ENCODE data around the gene LMBR1.

The LMBR1 gene

DNA sequence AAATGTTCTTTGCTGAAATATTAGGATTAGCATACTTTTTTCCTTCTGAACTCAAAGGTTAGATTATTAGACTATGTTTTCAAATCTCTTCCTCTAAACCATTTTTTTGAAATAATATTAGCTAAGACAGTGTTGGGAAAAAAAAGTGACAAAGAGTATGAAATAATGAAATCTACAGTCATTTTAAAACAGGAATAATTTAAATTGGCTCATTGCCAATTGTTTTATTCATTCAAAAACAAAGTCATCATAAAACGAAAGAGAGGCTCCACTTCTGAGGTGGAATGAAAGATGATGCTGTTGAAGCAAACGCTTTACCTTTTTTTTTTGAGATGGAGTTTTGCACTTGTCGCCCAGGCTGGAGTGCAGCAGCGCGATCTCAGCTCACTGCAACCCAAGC lies 201.2 kb downstream of the LMBR1 start:
- Mint-ChIP-seq H3K4me3 (no peak overlapping the region), H3K27ac (no peak overlapping the region), H3K27me3 (no peaks in the 10 kb centered on the region), H3K4me1 (no peaks in the 10 kb centered on the region), H3K9me3 (peaks cover 9 to 23% of the 10 kb centered on the region in 2 donors)
- no peak for ATAC-seq
- no peak for DNase-seq

DNA sequence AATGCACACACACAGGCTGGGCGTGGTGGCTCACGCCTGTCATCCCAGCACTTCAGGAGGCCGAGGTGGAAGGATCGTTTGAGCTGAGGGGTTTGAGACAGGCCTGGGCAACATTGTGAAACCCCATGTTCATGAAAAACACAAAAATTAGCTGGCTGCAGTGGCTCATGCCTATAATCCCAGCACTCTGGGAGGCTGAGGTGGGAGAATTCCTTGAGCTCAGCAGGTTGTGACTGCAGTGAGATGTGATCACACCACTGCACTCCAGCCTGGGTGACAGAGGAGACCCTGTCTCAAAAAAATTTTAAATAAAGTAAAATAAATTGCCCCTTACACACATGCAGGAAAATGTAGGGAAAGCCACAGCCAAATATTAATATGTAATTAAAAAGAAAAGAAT lies 208.3 kb downstream of the LMBR1 start:
- no peaks in the 10 kb centered on the region for H3K27me3 Mint-ChIP-seq

DNA sequence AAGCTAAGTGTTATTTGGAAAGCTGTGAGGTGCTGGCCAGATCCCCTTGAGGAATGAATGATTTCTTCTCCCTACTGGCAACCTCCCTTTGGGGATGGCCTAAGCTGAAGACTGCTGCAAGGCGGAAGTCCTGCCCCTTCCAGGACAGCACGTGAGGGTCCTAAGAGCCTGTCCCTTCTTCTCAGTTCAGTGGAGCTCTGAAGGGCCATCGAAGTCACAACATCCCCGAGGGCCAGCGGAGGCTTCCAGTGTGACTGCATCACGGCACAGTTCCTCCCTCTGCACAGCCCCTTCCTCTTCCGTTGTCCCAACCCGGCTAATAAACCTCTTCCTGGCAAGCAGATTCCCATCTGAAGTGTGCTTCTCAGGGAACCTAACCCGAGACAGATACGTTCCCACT lies 208.7 kb downstream of the LMBR1 start:
- no peaks in the 10 kb centered on the region for H3K27me3 Mint-ChIP-seq

More for the DNA sequence above, 208.3 kb downstream of the LMBR1 start:
- DNase-seq (no peak), ATAC-seq (no peak)
- H3K9me3 Mint-ChIP-seq, result no peaks in the 10 kb centered on the region
- H3K27ac Mint-ChIP-seq, result peak overlapping the region in 1 of 2 donors; percentile 65
- H3K4me1 Mint-ChIP-seq, result no peaks in the 10 kb centered on the region
- no peak overlapping the region for H3K4me3 Mint-ChIP-seq

DNA sequence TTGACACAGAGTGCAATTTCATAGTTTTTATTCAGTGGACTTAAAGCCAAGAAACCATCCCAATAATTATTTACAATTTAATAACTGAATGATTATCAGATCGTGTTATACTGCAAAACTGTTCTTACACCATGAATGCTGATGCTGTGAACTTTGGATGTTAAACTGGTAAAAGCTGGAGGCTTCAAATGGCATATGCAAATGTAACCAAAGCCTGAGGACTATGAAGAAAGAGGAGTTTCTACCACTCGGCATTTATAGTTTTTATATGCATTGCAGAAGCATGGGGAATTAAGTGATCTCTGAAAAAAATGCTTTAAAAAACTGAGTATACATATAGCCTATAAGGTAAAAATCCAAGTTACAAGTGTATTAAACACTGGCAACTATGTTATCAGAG lies 210.1 kb downstream of the LMBR1 start:
- H3K4me3 Mint-ChIP-seq, result no peak overlapping the region
- no peak for DNase-seq
- ATAC-seq, result no peak
- no peaks in the 10 kb centered on the region for H3K9me3 Mint-ChIP-seq
- no peak overlapping the region for H3K27ac Mint-ChIP-seq
- H3K27me3 Mint-ChIP-seq, result no peaks in the 10 kb centered on the region
- no peaks in the 10 kb centered on the region for H3K4me1 Mint-ChIP-seq

More for the DNA sequence above, 208.7 kb downstream of the LMBR1 start:
- H3K4me3 Mint-ChIP-seq, result no peak overlapping the region
- no peaks in the 10 kb centered on the region for H3K9me3 Mint-ChIP-seq
- H3K4me1 Mint-ChIP-seq, result no peaks in the 10 kb centered on the region
- ATAC-seq, result no peak
- H3K27ac Mint-ChIP-seq, result peak overlapping the region in 1 of 2 donors; percentile 65
- DNase-seq, result no peak

DNA sequence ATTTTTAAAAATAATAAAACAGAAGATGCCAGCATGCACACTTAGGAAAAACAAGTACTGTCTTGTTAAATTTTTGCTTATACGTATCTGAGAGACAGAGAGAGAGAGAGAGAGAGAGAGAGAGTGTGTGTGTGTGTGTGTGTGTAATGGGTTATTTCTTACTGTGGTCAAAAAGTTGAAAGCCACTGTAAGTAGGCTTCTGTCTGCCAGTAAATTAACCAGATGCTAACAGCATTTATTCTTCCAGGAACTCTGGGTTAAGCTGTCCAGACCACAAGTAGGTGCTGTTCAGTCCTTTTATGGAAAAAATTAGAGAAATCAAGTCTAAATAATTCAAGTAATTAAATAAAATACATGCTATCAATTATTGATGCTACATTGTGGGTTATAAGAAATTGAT lies 212.7 kb downstream of the LMBR1 start:
- ATAC-seq, result no peak
- H3K9me3 Mint-ChIP-seq, result no peaks in the 10 kb centered on the region
- H3K27me3 Mint-ChIP-seq, result no peaks in the 10 kb centered on the region
- H3K4me1 Mint-ChIP-seq, result no peaks in the 10 kb centered on the region
- DNase-seq, result no peak
- H3K4me3 Mint-ChIP-seq, result no peak overlapping the region
- no peak overlapping the region for H3K27ac Mint-ChIP-seq

DNA sequence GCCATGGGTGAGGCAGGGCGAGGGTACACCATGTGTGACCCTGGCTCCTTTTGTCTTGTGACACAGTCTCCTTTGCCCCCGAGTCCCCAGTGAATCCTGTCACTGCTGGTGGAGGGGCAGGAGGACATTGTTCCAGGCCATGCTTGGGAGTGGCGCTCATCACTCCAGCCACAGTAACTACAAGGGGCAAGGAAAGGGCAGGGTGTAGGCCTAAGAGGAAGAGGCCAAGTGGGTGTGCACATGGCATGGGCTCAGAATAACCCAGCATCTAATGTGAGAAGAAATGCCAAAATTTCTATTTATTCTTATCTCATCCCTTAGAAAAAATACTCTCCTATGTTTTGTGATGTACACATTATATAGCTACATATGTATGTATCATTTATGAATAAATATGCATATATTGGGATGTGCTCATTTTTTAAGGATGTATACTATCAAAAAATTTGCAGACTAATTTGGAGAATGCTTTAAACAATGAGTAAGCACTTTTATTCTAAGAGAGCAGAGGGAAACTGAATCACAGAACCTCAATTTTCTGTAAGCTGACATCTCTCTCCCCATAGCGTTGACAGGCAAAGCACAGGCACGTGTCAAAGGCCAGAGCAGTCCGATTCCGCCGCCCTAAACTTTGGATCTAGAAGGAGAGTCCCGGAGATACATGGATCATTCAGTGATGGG lies 215.5 kb downstream of the LMBR1 start:
- DNase-seq (no peak), ATAC-seq (no peak)
- no peaks in the 10 kb centered on the region for H3K4me1 Mint-ChIP-seq
- no peaks in the 10 kb centered on the region for H3K9me3 Mint-ChIP-seq
- no peak overlapping the region for H3K4me3 Mint-ChIP-seq
- H3K27me3 Mint-ChIP-seq, result no peaks in the 10 kb centered on the region
- H3K27ac Mint-ChIP-seq, result no peak overlapping the region

DNA sequence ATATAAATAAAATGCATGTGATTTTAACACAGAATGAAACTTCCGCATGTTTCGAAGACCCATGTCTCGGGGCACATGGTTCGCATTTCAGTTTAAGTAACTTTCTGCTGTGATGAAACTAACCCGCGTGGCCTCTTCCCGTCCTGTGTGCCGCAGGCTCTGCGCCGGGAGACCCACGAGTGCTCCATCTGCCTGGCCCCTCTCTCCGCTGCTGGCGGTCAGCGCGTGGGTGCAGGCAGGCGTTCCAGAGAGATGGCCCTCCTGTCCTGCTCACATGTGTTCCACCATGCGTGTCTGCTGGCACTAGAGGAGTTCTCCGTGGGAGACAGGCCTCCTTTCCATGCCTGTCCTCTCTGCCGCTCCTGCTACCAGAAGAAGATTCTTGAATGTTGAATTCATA lies 216.7 kb downstream of the LMBR1 start:
- Mint-ChIP-seq H3K27ac (no peak overlapping the region), H3K27me3 (no peaks in the 10 kb centered on the region), H3K4me1 (no peaks in the 10 kb centered on the region), H3K4me3 (no peak overlapping the region), H3K9me3 (no peaks in the 10 kb centered on the region)
- DNase-seq (no peak), ATAC-seq (no peak)

DNA sequence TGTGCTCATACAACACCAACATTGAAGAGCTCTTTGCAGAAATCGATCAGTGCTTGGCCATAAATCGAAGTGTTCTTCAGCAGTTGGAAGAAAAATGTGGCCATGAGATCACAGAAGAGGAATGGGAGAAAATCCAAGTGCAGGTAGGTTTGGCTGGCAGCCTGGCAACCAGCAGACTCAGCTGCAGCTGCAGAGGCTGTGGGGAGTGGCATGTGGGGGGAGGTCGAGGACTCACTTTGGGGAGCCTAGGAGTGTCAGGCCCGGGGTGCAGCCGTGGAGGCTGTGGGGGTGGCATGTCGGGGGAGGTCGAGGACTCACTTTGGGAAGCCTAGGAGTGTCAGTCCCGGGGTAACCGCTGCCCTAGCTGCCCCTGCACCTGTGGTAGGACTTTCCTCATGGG lies 217.3 kb downstream of the LMBR1 start:
- H3K9me3 Mint-ChIP-seq, result no peaks in the 10 kb centered on the region
- ATAC-seq, result no peak
- no peaks in the 10 kb centered on the region for H3K4me1 Mint-ChIP-seq
- no peak overlapping the region for H3K4me3 Mint-ChIP-seq
- H3K27ac Mint-ChIP-seq, result peak overlapping the region in 1 of 2 donors; percentile 15
- H3K27me3 Mint-ChIP-seq, result no peaks in the 10 kb centered on the region
- no peak for DNase-seq

DNA sequence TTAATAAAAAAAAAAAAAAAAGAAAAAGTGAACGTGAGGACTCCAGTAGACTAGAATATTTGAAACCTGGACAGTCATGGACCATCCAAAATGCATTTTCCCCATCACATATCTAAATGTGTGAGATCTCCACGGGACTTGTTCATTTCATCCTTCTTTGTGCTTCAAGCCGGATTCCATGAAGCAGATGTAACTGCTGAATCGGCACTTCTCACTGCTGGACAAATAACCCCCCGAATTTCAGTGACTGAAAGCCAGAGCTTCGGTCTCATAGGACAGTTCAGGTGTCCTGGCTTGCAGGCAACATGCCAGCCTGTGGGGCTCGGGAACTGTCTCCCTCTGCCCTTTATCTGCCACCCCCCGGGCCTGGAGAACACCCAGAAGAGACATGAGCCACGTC lies 219.1 kb downstream of the LMBR1 start:
- H3K4me3 Mint-ChIP-seq, result no peak overlapping the region
- no peaks in the 10 kb centered on the region for H3K4me1 Mint-ChIP-seq
- no peaks in the 10 kb centered on the region for H3K27me3 Mint-ChIP-seq
- H3K27ac Mint-ChIP-seq, result peak overlapping the region in 1 of 2 donors; percentile 78
- no peaks in the 10 kb centered on the region for H3K9me3 Mint-ChIP-seq
- ATAC-seq (no peak), DNase-seq (no peak)

DNA sequence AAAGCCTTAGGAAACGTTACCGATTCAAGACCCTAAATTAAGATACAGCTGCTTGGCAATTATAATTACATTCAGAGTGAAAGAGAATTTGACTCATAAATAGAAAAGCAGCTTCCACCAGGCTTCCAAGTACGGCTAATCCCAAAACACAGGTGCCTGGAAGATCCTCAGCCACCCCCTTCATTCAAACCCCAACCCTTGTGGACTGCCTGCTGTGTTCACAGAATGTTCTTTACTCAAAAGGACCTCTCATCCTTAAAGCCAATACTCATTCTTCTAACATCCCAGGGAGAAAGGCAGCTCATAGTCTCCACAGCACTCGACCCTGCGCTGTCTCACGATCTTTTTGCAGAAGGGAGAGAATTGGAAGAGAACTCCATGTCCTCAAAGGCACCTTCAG lies 219.5 kb downstream of the LMBR1 start:
- H3K9me3 Mint-ChIP-seq, result no peaks in the 10 kb centered on the region
- H3K27ac Mint-ChIP-seq, result peak overlapping the region in 1 of 2 donors; percentile 78
- DNase-seq, result no peak
- H3K4me3 Mint-ChIP-seq, result no peak overlapping the region
- H3K27me3 Mint-ChIP-seq, result no peaks in the 10 kb centered on the region
- no peak for ATAC-seq
- no peaks in the 10 kb centered on the region for H3K4me1 Mint-ChIP-seq

DNA sequence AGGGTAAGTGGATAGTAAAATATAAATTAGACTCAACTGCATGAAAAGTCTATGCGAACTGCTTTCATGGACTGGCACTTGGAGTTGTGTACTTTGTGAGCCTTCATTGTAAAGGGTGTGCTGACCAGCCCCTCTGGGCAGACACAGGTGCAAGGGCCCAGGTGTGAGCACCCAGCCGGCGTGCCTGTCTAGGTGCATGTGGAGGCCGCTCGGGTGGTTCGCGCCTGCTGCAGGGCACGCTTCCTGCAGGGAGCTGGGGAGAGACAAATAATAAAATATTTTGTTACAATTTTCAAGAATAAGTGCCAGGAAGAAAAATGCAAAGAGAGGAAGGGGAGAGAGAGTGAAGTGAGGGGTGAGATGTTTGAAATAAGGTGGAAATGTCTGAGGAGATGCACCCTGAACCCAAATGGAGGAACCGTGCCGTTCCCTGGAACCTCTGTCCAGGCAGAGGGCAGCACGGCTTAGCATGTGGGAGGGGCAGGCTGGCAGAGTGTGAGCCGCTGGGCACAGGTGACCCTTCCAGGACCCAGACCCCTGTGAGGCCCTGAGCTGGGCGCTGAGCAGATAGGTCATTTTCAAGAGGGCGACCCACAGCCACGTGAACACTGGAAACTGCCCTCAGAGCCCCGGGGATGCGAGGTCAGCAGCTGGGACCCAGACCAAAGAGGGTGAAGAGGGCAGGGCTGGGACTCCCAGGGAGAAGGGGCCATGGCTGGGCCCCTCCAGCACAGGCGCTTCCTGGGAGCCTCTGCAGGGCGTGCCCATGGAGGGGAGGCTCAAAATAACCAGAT lies 223.8 kb downstream of the LMBR1 start:
- no peaks in the 10 kb centered on the region for H3K4me1 Mint-ChIP-seq
- H3K27ac Mint-ChIP-seq, result peak overlapping the region in 1 of 2 donors; percentile 96
- H3K27me3 Mint-ChIP-seq, result no peaks in the 10 kb centered on the region
- ATAC-seq (no peak), DNase-seq (no peak)
- H3K4me3 Mint-ChIP-seq, result no peak overlapping the region
- H3K9me3 Mint-ChIP-seq, result no peaks in the 10 kb centered on the region

DNA sequence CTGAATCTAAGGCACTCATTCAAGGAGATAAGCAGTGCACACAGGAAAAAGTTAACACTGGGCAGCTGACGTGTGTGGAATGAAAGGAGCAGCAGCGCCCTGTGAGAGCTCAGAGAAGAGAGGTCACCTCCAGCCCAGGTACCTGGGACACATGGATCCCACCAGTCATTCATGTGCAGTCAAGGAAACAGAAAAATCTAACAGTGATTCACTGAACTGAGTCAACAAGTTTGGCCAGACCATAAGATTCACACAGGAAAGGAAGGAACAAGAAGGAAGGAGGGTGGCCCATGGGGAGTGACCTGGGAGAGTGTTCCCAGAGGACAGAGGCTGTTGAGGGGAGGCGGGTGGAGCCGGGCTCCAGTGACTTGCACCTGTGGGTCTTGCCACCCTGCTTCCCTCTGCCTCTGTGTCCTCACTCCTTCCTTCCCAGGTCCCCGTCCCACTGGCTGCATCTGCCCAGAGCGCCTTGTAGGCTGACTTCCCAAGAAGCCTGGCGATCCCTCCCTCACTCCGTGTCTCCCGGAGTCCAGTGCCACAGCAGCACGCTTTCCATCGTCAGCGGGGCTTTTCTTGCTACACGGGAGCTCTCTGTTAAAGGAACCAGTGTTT lies 224.7 kb downstream of the LMBR1 start:
- H3K4me1 Mint-ChIP-seq, result no peaks in the 10 kb centered on the region
- H3K9me3 Mint-ChIP-seq, result no peaks in the 10 kb centered on the region
- no peak overlapping the region for H3K4me3 Mint-ChIP-seq
- DNase-seq (no peak), ATAC-seq (no peak)
- peak overlapping the region; percentile 30 to 86 for H3K27ac Mint-ChIP-seq
- H3K27me3 Mint-ChIP-seq, result no peaks in the 10 kb centered on the region

DNA sequence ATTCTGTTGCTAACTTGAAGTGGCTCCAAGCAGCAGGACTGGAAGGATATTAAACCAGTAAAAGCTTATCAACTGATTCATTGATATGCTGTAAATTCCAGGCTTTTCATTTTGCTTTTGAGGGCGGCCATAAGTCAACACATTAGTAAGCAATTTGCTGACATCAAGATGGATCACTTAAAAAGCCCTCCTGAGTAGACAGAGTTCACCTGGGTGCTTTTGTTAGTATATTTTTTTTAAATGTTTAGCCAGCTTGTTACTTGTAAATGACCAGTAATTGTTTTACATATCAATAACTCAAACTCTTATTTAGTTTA lies 225.9 kb downstream of the LMBR1 start:
- H3K27me3 Mint-ChIP-seq, result no peaks in the 10 kb centered on the region
- DNase-seq (no peak), ATAC-seq (no peak)
- H3K9me3 Mint-ChIP-seq, result no peaks in the 10 kb centered on the region
- no peaks in the 10 kb centered on the region for H3K4me1 Mint-ChIP-seq
- no peak overlapping the region for H3K4me3 Mint-ChIP-seq
- H3K27ac Mint-ChIP-seq, result no peak overlapping the region

DNA sequence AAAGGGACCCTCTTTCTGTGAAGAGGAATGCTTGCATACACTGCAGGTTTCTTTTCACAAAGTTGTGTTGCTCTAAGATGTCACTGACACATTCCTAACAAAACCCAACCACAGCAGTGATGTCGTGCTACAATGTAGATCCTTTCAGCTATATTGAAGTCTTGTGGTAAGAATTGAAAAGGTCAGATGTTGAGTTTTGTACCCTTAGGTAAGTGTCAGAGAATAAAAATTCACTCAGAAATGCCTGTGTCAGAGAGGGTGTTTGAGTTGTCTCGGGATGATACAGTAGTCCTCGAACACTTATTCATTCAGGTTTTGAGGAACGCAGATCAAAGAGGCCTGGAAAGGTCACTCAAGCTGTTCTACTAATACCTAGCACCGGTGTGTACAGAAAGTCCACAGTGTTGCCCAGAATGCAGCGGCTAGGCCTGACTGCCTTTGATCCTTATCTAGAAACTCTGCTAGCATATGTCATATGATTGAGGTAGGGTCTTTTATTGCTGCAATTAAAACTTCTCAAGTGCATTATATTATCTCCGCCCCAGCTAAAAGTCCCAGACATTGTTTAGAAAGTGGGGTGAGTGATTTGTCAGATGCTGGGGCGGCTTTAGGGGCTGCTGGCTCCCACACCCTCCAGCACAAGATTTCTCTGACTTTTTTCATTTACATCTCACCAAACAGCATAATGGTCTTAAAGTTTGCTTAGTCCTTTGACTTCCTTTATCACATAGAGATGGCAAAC lies 226.4 kb downstream of the LMBR1 start:
- H3K27ac Mint-ChIP-seq, result no peak overlapping the region
- no peaks in the 10 kb centered on the region for H3K9me3 Mint-ChIP-seq
- H3K4me3 Mint-ChIP-seq, result no peak overlapping the region
- H3K27me3 Mint-ChIP-seq, result no peaks in the 10 kb centered on the region
- DNase-seq (no peak), ATAC-seq (no peak)
- H3K4me1 Mint-ChIP-seq, result no peaks in the 10 kb centered on the region

DNA sequence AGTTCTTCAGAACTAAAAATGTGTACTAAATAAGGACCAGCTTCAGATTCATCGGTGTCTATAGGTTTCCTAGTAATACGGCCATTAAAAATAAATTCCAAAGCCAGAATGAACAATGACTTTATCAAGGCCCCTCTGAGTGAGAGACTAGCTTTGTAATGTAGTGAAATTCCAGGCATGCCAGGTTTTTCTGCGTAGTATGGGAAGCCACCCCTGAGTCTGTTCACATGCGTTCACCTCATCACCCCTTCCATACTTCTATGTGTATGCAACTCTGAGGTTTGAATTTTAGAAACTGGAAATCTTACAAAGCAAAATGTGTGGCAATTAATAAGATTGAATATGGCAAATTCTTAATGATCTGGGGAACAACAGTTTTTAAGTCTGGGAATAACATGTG lies 227.9 kb downstream of the LMBR1 start:
- ATAC-seq (no peak), DNase-seq (no peak)
- peaks cover 1% of the 10 kb centered on the region for H3K4me1 Mint-ChIP-seq
- no peaks in the 10 kb centered on the region for H3K27me3 Mint-ChIP-seq
- H3K4me3 Mint-ChIP-seq, result no peak overlapping the region
- no peak overlapping the region for H3K27ac Mint-ChIP-seq
- no peaks in the 10 kb centered on the region for H3K9me3 Mint-ChIP-seq

DNA sequence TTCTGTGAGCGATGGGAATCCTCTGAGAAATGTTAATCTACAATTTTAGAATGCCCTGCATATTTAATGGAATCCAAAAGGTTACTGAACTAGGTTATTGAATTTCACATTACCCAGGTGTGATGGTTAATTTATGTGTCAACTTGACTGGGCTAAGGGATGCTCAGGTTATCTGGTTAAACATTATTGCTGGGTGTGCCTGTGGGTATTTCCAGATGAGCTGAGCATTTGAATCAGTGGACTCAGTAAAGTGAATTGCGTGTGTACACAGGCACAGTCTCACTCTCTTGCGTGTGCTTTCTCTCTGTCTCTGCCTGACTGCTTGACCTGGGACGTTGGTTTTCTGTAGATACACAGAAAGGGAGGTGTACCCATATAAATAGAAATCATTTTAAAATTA lies 230.7 kb downstream of the LMBR1 start:
- Mint-ChIP-seq H3K4me1 (peaks cover 5% of the 10 kb centered on the region), H3K27ac (no peak overlapping the region), H3K9me3 (no peaks in the 10 kb centered on the region), H3K27me3 (peaks cover 15% of the 10 kb centered on the region), H3K4me3 (no peak overlapping the region)
- ATAC-seq (no peak), DNase-seq (no peak)

All from stimulated activated naive CD8-positive, alpha-beta T cell treated with anti-CD3 and anti-CD28 coated beads, Interleukin-15, amount 100 ng/mL, for 72 hours (primary cell).